ENCODE results near the gene NEU1.

DNA sequence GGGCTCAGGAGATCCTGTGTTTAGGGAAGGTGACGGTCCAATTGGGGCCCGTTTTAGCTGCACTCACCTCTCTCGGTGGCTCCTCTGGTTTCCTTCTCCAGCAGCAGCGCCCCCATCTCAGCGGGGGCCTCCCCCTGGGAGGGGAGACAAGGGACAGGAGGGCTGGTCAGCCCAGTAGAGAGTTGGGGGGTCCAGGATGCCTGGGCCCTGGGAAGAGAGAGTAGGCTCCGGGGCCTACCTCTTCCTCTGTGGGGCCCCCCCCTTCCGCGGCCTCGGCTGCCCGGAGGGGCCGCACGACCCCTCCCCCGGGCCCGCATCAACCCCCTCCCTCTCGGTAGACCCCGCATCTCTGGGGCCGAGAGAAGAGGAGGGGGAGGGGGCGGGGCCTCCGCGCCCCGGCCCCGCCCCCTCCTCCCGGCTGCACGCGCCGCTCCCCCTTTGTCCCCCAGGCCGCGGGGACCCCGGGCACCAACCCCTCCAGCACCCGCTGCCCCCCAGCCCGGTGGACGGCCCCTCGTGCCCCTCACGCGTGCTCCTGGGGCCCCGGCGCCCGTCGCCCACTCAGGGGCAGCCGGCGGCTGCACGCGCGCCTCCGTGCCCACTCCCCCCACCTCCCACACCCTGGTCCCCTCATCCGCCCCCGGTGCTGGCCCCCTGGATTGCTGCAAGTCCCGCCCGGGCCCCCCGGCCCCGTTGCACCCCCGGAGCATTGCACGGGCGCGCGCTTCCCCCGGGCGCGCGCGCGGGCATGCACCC, 34.4 kb upstream of the NEU1 start:
- TF ChIP-seq, protein P1, sequence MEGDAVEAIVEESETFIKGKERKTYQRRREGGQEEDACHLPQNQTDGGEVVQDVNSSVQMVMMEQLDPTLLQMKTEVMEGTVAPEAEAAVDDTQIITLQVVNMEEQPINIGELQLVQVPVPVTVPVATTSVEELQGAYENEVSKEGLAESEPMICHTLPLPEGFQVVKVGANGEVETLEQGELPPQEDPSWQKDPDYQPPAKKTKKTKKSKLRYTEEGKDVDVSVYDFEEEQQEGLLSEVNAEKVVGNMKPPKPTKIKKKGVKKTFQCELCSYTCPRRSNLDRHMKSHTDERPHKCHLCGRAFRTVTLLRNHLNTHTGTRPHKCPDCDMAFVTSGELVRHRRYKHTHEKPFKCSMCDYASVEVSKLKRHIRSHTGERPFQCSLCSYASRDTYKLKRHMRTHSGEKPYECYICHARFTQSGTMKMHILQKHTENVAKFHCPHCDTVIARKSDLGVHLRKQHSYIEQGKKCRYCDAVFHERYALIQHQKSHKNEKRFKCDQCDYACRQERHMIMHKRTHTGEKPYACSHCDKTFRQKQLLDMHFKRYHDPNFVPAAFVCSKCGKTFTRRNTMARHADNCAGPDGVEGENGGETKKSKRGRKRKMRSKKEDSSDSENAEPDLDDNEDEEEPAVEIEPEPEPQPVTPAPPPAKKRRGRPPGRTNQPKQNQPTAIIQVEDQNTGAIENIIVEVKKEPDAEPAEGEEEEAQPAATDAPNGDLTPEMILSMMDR (IDR thresholded peaks at IDR 0.05), result no peak
- TF ChIP-seq HOXB5 (CRISPR knock-in tag; IDR thresholded peaks at IDR 0.05) (no peak), RFX5 (IDR thresholded peaks at IDR 0.05) (no peak)
- TF ChIP-seq, protein P2, sequence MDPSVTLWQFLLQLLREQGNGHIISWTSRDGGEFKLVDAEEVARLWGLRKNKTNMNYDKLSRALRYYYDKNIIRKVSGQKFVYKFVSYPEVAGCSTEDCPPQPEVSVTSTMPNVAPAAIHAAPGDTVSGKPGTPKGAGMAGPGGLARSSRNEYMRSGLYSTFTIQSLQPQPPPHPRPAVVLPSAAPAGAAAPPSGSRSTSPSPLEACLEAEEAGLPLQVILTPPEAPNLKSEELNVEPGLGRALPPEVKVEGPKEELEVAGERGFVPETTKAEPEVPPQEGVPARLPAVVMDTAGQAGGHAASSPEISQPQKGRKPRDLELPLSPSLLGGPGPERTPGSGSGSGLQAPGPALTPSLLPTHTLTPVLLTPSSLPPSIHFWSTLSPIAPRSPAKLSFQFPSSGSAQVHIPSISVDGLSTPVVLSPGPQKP (IDR thresholded peaks at IDR 0.05; ENCODE audit: low read depth, low read length), result no peak
- TF ChIP-seq, protein P3, sequence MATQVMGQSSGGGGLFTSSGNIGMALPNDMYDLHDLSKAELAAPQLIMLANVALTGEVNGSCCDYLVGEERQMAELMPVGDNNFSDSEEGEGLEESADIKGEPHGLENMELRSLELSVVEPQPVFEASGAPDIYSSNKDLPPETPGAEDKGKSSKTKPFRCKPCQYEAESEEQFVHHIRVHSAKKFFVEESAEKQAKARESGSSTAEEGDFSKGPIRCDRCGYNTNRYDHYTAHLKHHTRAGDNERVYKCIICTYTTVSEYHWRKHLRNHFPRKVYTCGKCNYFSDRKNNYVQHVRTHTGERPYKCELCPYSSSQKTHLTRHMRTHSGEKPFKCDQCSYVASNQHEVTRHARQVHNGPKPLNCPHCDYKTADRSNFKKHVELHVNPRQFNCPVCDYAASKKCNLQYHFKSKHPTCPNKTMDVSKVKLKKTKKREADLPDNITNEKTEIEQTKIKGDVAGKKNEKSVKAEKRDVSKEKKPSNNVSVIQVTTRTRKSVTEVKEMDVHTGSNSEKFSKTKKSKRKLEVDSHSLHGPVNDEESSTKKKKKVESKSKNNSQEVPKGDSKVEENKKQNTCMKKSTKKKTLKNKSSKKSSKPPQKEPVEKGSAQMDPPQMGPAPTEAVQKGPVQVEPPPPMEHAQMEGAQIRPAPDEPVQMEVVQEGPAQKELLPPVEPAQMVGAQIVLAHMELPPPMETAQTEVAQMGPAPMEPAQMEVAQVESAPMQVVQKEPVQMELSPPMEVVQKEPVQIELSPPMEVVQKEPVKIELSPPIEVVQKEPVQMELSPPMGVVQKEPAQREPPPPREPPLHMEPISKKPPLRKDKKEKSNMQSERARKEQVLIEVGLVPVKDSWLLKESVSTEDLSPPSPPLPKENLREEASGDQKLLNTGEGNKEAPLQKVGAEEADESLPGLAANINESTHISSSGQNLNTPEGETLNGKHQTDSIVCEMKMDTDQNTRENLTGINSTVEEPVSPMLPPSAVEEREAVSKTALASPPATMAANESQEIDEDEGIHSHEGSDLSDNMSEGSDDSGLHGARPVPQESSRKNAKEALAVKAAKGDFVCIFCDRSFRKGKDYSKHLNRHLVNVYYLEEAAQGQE (IDR thresholded peaks at IDR 0.05), result no peak

Measured in A549 (cell line).